ENCODE data around the gene RBM46. TPM values are rescaled to one million over a fixed set of nuclear protein-coding genes. Genes with fewer than 3 reads are reported as not detected.

Gene RBM46
- total RNA-seq, 3 donors from 2014 or later = 0.29 TPM; not detected in 2

DNA sequence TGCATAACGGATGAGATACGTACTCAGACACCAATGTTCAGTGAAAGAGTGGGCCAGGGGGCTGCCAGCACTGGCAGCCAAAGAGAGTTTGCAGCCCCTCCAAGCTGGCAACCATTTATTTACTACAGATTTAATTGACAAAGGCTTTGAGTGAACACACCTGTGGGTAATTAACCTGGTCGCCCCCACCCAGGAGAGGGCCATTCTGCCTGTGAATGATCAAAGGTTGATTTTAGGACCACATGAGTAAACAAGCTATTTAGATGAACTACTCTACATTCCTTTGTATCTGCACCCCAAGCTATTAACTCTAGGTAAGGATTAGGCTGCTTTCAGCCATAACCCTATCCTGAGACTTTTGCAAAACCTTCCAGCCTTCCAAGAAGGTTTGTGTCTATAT is 55.0 kb downstream of the RBM46 start:
- Histone ChIP-seq H3K36me3 (no peaks in the 10 kb centered on the region), H3K4me3 (no peak overlapping the region), H3K4me1 (no peaks in the 10 kb centered on the region), H3K27me3 (no peaks in the 10 kb centered on the region), H3K27ac (no peak overlapping the region), H3K9me3 (peaks cover 0 to 8% of the 10 kb centered on the region in 2 donors)
- TF ChIP-seq CTCF (IDR thresholded peaks at IDR 0.05) (no peak), POLR2A (IDR thresholded peaks at IDR 0.05) (no peak), POLR2AphosphoS5 (IDR thresholded peaks at IDR 0.05) (no peak)
- intact Hi-C loops (cut with DNase I; ENCODE audit: low total_unique reads) = no loop called here
- no peak for DNase-seq (ENCODE audit: low spot score in 2 of 2)

DNA sequence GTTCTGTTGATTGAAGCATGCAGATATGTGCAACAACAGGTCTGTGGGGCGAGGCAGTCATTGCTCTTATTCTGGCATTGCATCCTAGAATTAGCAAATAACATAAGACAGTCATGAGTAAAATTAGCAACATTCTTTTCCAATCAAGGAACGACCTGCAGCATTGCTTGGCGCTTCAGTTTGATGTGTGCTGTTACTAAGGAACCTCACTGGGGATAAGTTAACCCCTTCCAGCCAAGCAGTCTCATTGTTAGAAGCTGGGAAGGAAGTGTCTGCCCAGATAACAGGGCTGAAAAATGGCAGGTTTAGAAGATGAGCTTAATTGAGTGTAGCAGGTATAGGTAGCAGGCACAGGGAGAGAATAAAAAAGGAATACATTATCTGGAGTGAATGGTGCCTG is 55.4 kb downstream of the RBM46 start:
- no peak for TF ChIP-seq POLR2AphosphoS5 (IDR thresholded peaks at IDR 0.05)
- TF ChIP-seq POLR2A (IDR thresholded peaks at IDR 0.05) = no peak
- no peak for TF ChIP-seq CTCF (IDR thresholded peaks at IDR 0.05)
- Histone ChIP-seq H3K27me3 (no peaks in the 10 kb centered on the region), H3K4me3 (no peak overlapping the region), H3K4me1 (no peaks in the 10 kb centered on the region), H3K36me3 (no peaks in the 10 kb centered on the region), H3K9me3 (peaks cover 0 to 8% of the 10 kb centered on the region in 2 donors), H3K27ac (no peak overlapping the region)
- no peak for DNase-seq (ENCODE audit: low spot score in 2 of 2)
- intact Hi-C loops (cut with DNase I; ENCODE audit: low total_unique reads) = no loop called here

DNA sequence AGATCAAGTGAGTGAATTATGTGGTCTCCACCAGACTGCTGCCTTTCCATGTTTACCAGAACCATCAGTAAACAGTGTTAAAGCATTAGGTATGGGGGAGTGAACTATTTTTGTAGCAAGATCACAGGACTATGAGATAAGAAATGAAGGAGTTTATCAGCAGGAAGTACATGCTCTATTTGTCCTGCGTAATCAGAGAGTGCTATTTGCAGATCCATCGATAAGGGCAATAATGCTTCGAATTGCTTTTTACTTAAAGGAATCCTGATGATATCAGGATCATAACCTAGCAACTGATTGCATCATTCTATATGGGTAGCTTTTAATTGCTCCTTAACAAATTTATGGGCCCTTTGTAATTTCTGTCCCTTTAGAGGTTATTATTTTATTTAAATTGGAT is 57.1 kb downstream of the RBM46 start:
- H3K27me3 ChIP-seq = no peaks in the 10 kb centered on the region
- H3K27ac ChIP-seq = no peak overlapping the region
- no peak overlapping the region for H3K4me3 ChIP-seq
- peaks cover 0 to 8% of the 10 kb centered on the region in 2 donors for H3K9me3 ChIP-seq
- no peaks in the 10 kb centered on the region for H3K4me1 ChIP-seq
- TF ChIP-seq POLR2AphosphoS5 (IDR thresholded peaks at IDR 0.05) (no peak), CTCF (IDR thresholded peaks at IDR 0.05) (no peak), POLR2A (IDR thresholded peaks at IDR 0.05) (no peak)
- DNase-seq (ENCODE audit: low spot score in 2 of 2) = no peak
- intact Hi-C loops (cut with DNase I; ENCODE audit: low total_unique reads) = no loop called here
- no peaks in the 10 kb centered on the region for H3K36me3 ChIP-seq

GRCh38 chr4:154838694-154839093 is 57.6 kb downstream of the RBM46 start:
- peaks cover 0 to 6% of the 10 kb centered on the region in 2 donors for H3K9me3 ChIP-seq
- H3K4me1 ChIP-seq = no peaks in the 10 kb centered on the region
- TF ChIP-seq POLR2AphosphoS5 (IDR thresholded peaks at IDR 0.05) (no peak), POLR2A (IDR thresholded peaks at IDR 0.05) (no peak), CTCF (IDR thresholded peaks at IDR 0.05) (no peak)
- no peaks in the 10 kb centered on the region for H3K27me3 ChIP-seq
- no peaks in the 10 kb centered on the region for H3K36me3 ChIP-seq
- no peak for DNase-seq (ENCODE audit: low spot score in 2 of 2)
- no peak overlapping the region for H3K4me3 ChIP-seq
- intact Hi-C loops (cut with DNase I; ENCODE audit: low total_unique reads) = no loop called here
- H3K27ac ChIP-seq = no peak overlapping the region

DNA sequence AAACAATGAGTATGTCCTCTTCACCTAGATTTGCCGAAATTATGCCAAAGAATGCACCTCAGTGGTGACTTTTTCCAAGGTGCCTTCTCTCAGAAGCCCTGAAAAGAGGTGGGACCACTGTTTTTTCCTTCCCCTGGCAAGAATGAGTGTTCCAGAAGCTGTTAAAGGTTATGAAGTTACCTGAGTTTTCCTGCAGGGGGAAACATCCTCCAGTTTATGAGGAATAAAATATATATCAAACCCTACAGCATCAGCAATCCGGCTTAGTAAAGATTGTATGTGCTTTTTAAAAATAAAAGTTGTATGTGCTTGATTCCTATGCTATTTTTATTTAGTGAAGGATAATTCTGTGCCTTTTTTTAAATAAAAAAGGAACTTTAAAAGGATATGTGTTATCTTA is 73.3 kb downstream of the RBM46 start:
- TF ChIP-seq POLR2AphosphoS5 (IDR thresholded peaks at IDR 0.05) (no peak), CTCF (IDR thresholded peaks at IDR 0.05) (no peak), POLR2A (IDR thresholded peaks at IDR 0.05) (no peak)
- intact Hi-C loops (cut with DNase I; ENCODE audit: low total_unique reads) = no loop called here
- Histone ChIP-seq H3K36me3 (no peaks in the 10 kb centered on the region), H3K4me3 (no peak overlapping the region), H3K9me3 (peaks cover 0 to 3% of the 10 kb centered on the region in 2 donors), H3K27ac (no peak overlapping the region), H3K4me1 (no peaks in the 10 kb centered on the region), H3K27me3 (no peaks in the 10 kb centered on the region)
- no peak for DNase-seq (ENCODE audit: low spot score in 2 of 2)

Data from breast epithelium (tissue), 4 donors.